Activated naive CD8-positive, alpha-beta T cell treated with anti-CD3 and anti-CD28 coated beads, Interleukin-2, amount 50 U/mL, for 16 hours (primary cell): ENCODE measurements around the gene DUSP9.
"Not testable (repeated sequence)": the region's sequence is repeated elsewhere in the genome, so short reads cannot be mapped to it uniquely, and the experiment has no call there.

ENCODE experiments used
- DNase-seq: peaks from one replicate; pipeline ENCODE4 v3.0.0-alpha.2; 2020; ENCODE audit warnings: low read depth, low spot score

DUSP9 gene

DNA sequence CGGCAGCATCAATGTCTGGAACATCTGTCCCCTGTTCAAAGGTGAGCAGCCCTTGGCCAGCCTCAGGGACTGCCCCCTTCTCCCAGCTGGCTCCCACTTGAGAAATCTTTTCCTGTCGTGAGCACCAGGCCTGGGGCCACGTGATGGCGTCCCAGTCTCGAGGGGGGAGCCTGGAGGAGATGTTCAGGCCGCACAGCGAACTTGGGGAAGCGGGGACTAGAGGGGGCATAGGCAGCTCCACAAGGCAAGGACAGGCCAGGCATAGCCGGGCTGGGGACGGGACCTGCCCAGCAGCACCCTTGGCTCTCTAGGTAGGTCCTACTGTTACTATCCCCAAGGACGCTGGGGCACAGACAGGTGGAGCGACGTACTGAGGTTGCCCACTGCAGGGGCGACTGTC, 43.5 kb downstream of the DUSP9 start:
- no peak for DNase-seq

GRCh38 chrX:153691032-153691827, 44.2 kb downstream of the DUSP9 start:
- DNase-seq = not testable (repeated sequence)

DNA sequence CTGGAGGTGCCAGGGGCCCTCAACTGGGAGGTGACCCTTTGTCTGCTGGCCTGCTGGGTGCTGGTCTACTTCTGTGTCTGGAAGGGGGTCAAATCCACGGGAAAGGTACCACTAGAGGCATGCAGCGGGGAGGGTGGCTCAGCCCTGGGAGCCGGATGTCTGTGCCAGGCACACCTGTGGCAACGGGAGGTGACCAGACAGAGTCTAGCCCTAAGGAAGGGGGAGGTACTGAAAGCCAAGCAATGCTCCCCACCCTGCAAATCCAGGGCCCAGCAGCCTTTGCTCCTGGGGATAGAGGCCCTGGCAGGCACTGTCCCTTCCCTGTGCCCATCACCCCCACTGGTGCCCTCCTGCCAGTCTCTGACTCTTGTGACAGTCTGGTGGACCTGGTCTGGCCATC, 45.0 kb downstream of the DUSP9 start:
- no peak for DNase-seq

DNA sequence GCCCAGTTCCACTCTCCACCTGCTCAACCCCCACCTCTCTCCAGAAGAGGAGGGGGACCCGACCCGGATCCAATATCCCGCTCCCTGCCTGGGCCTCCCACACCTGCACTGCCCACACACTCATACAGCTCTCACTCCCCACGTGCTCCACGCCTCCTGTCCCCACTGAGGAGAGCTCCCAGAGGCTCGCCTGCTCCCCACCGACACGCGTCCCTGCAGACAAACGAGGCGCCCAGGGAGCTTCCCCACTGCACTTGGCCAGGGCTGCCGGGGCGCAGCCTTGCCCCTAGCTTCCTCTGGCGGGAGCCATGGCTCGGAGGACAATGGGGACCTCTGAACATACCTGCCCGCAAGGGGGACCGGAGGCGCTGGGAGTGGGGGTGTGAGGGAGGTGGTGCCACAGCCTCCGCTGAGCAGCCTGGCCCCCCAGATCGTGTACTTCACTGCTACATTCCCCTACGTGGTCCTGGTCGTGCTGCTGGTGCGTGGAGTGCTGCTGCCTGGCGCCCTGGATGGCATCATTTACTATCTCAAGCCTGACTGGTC, 45.7 kb downstream of the DUSP9 start:
- no peak for DNase-seq

GRCh38 chrX:153693216-153694086, 46.4 kb downstream of the DUSP9 start:
- no peak for DNase-seq

DNA sequence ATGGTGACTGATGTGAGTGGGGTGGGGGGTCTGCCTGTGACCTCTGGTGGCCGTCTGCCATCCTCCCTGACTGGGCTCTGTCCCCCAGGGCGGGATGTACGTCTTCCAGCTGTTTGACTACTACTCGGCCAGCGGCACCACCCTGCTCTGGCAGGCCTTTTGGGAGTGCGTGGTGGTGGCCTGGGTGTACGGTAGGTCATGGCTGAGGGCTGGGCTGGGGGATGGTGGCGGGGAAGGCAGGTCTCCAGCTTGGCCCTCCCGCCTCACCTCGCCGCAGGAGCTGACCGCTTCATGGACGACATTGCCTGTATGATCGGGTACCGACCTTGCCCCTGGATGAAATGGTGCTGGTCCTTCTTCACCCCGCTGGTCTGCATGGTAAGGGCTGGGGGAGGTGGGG, 47.3 kb downstream of the DUSP9 start:
- not testable (repeated sequence) for DNase-seq

- DNase-seq = no peak
Measured at GRCh38 chrX:153694687-153695270, 47.8 kb downstream of the DUSP9 start.

DNA sequence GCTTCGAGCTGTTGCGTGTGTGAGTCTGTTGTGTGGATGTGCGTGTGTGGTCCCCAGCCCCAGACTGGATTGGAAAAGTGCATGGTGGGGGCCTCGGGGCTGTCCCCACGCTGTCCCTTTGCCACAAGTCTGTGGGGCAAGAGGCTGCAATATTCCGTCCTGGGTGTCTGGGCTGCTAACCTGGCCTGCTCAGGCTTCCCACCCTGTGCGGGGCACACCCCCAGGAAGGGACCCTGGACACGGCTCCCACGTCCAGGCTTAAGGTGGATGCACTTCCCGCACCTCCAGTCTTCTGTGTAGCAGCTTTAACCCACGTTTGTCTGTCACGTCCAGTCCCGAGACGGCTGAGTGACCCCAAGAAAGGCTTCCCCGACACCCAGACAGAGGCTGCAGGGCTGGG, 49.1 kb downstream of the DUSP9 start:
- no peak for DNase-seq

- DNase-seq = not testable (repeated sequence)
Measured at GRCh38 chrX:153696538-153696937, 49.5 kb downstream of the DUSP9 start.

GRCh38 chrX:153696986-153697722, 50.2 kb downstream of the DUSP9 start:
- not testable (repeated sequence) for DNase-seq

DNA sequence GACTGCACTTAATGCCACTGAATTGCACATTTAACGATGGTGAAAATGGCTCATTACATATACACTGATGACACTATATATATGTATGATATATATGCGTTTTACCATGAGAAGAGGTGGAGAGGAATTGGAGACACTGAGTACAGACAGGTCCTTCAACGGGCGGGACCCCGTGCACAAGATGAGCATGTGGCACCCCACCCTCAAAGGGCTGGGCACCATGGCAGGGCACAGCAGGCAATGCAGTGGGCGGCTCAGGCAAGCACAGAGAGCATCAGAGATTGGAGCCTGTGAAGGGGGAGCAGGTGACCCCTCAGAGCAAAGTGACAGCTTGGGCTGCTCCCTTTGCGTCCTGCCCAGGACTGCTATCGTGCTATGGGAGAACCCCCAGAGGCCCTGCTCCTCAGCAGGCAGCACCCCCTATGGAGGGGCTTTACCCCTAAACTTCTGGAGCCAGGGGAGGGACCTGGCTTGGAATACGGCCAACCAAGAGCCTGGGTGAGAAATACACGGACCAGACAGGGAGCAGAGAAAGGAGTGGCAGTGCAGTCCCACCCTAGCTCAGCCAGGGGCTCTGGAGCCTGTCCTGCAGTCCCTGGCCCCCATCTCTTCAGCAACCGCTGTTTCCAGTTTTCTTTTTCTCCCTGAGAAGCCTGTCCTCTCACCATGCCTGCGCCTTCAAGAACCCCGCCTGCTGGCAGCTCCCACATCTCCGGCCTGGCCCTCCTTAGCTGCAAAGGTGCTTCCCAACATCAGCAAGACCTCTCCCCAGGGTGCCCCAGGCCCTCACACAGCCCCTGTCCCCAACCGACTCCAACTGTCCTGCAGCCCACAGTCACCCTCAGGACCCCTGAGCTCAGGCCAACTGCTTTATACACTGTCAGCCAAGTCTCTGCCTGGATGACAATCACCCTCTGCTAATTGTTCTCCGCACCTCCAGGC, 51.2 kb downstream of the DUSP9 start:
- DNase-seq = no peak

GRCh38 chrX:153699210-153699783, 52.3 kb downstream of the DUSP9 start:
- not testable (repeated sequence) for DNase-seq

DNA sequence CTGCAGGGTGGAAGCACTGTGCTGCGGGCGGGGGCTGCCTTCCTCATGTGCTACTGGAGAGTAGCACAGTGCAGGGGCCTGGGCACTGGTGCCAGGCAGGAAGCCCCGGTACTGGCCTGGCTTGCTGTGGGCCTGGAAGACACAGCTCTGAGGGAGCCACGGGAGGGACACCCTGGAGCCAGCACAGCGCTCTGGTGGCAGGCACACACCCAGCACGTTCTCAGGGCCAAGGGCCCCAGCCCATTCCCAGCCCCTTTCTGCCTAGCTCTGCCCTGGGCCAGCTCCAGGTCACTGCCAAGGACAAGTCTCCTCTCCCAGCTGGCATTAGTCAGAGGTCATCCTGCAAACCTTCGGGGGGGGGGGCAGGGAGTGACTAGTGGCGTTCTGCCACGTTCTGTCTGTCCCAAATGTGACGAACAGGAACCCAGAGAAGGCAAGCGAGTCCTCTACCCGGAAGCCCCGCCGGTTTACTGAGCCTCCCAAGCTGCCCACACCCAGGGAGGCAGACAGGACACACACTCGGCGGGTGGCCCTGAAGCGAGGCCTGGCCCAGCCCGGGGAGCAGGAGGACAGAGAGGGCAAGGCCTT, 52.9 kb downstream of the DUSP9 start:
- not testable (repeated sequence) for DNase-seq

DNA sequence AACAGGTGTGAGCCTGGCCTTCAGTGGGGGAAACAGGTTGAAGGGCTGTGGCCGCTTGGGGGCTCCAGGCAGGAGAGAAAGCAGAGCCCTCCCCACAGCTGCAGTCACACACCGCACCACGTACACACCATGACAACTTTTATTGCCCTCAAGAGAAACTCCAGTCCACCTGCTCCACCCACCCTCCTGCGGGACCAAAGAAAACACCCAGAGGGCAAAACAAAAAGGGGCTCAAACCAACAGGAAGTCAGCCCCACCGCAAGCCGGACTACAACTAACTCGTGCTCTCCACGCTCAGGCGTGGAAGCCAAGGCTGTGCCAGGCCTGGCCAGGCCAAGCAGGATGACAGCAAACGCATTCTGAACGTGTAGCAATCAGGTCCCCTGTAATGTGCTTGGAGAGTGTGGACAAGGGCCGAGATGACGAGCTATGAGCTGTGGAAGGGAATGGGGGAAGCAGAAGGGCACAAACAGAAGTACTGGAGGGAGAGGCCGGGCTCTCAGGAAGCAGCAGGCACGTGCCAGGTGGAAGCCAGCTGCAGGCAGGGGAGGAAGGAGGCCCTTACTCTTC, 53.5 kb downstream of the DUSP9 start:
- DNase-seq = no peak
